Endodermal cell (in vitro differentiated cells): ENCODE results near the gene DAZAP2. TPM values are rescaled to one million over a fixed set of nuclear protein-coding genes. Genes with fewer than 3 reads are reported as not detected.

ENCODE experiments used
- DNase-seq: peaks from one replicate; pipeline ENCODE4 v3.0.0-alpha.2; 2017
- H3K27ac ChIP-seq: 2 replicates; pipeline ENCODE4 v1.5.1; 2013; ENCODE audit warnings: mild to moderate bottlenecking, low read depth, low read length, moderate library complexity
- H3K27me3 ChIP-seq: 2 replicates; pipeline ENCODE4 v1.6.1; 2013; ENCODE audit warnings: mild to moderate bottlenecking, low read length, moderate library complexity; ENCODE audit not compliant: insufficient read depth, control insufficient read depth, poor library complexity, severe bottlenecking
- H3K36me3 ChIP-seq: 2 replicates; pipeline ENCODE4 v1.7.0; 2013; ENCODE audit warnings: mild to moderate bottlenecking, low read length, moderate library complexity; ENCODE audit not compliant: control insufficient read depth, insufficient read depth
- H3K4me1 ChIP-seq: one replicate; pipeline ENCODE4 v1.7.0; 2013; ENCODE audit warnings: low read length; ENCODE audit not compliant: control insufficient read depth, insufficient read depth
- H3K4me3 ChIP-seq: 2 replicates; pipeline ENCODE4 v1.5.1; 2013; ENCODE audit warnings: mild to moderate bottlenecking, low read length, moderate library complexity
- H3K9ac ChIP-seq: 2 replicates; pipeline ENCODE4 v1.6.1; 2013; ENCODE audit warnings: mild to moderate bottlenecking, low read length, moderate library complexity; ENCODE audit not compliant: poor library complexity, severe bottlenecking; ENCODE audit errors: extremely low read depth
- H3K9me3 ChIP-seq: 2 replicates; pipeline ENCODE4 v1.6.1; 2013; ENCODE audit warnings: mild to moderate bottlenecking, low read length, moderate library complexity; ENCODE audit not compliant: control insufficient read depth
- H3K27ac Mint-ChIP-seq: 2 replicates; pipeline ENCODE4 v1.8.0; 2020; ENCODE audit warnings: mixed read lengths
- H3K27me3 Mint-ChIP-seq: 2 replicates; pipeline ENCODE4 v1.8.0; 2021; ENCODE audit warnings: mild to moderate bottlenecking, mixed read lengths; ENCODE audit not compliant: insufficient read depth
- H3K36me3 Mint-ChIP-seq: 2 replicates; pipeline ENCODE4 v1.8.0; 2020; ENCODE audit warnings: low read depth, mixed read lengths
- H3K4me1 Mint-ChIP-seq: 2 replicates; pipeline ENCODE4 v1.8.0; 2020; ENCODE audit warnings: mixed read lengths
- H3K4me3 Mint-ChIP-seq: 2 replicates; pipeline ENCODE4 v1.8.0; 2020; ENCODE audit warnings: mild to moderate bottlenecking, moderate library complexity, mixed read lengths
- H3K9me3 Mint-ChIP-seq: 2 replicates; pipeline ENCODE4 v1.8.0; 2020; ENCODE audit warnings: mild to moderate bottlenecking, mixed read lengths
- WGBS, 2 experiments: methylation state at CpG; one replicate each; pipeline versions ENCODE4 v1.1.5 to v1.1.7; 2013; ENCODE audit warnings: missing lambda C conversion rate in 2 of 2, mixed read lengths in 1 of 2; ENCODE audit not compliant: insufficient coverage in 1 of 2, insufficient read length in 1 of 2; 5-methylcytosine and 5-hydroxymethylcytosine counted together
- long read RNA-seq, 4 experiments: library from polyadenylated mRNA in 2 of 4; library from RNA in 1 of 4; library from capped mRNA in 1 of 4; stranded (forward) in 3 of 4; unstranded in 1 of 4; transcript quantifications; one replicate each; pipeline ENCODE4 v2.0.0, GENCODE V29; 2020 to 2021; ENCODE audit warnings: inconsistent platforms in 1 of 4
- polyA plus RNA-seq, 2 experiments: library from polyadenylated mRNA; stranded (reverse); fragments of 50-300 nt; gene quantifications; one replicate each; pipeline ENCODE4 v1.2.3, GENCODE V29; 2013
- total RNA-seq, 2 donors: library from RNA; stranded (reverse); fragmentation: NEBNext Ultra II Directional in 1 of 2; extraction: Animal tissue kit (Norgen Biotek cat#: 25700) in 1 of 2; gene quantifications; 2 replicates in 1 of 2; 3 replicates in 1 of 2; pipeline ENCODE4 v1.2.1, GENCODE V29; 2021
- TF ChIP-seq, protein P1 (sequence below): fragments of 200-600 bp; sonication (generic); conservative IDR thresholded peaks from 2 replicates; pipeline ENCODE4 v1.5.0; 2021; ENCODE audit warnings: antibody characterized with exemption, mild to moderate bottlenecking

Gene DAZAP2, protein sequence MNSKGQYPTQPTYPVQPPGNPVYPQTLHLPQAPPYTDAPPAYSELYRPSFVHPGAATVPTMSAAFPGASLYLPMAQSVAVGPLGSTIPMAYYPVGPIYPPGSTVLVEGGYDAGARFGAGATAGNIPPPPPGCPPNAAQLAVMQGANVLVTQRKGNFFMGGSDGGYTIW
- 10 to 100 TPM; 31.5 to 42.7 TPM for total RNA-seq
- 141 TPM for polyA plus RNA-seq (2013, experiment 1 of 2)
- polyA plus RNA-seq (2013, experiment 2 of 2): 131 TPM
- long read RNA-seq, experiment 1, transcript DAZAP2-201 (4 exons, 2,598 nt): major isoform, 7 of 26 reads
- long read RNA-seq, experiment 1, partial matches to known transcripts: 2 of 26 reads
- long read RNA-seq, experiment 1, other reads (novel, unspliced or antisense): 15 of 26 reads
- long read RNA-seq, experiment 2, transcript DAZAP2-201 (4 exons, 2,598 nt): major isoform, 75 of 117 reads
- long read RNA-seq, experiment 2, transcript DAZAP2-202 (4 exons, 1,117 nt): minor isoform, 6 of 117 reads
- long read RNA-seq, experiment 2, partial matches to known transcripts: 2 of 117 reads
- long read RNA-seq, experiment 2, other reads (novel, unspliced or antisense): 33 of 117 reads
- long read RNA-seq, experiment 3, transcript DAZAP2-201 (4 exons, 2,598 nt): major isoform, 42 of 63 reads
- long read RNA-seq, experiment 3, partial matches to known transcripts: 1 of 63 reads
- long read RNA-seq, experiment 3, other reads (novel, unspliced or antisense): 15 of 63 reads
- long read RNA-seq, experiment 4, transcript DAZAP2-201 (4 exons, 2,598 nt): major isoform, 97 of 120 reads
- long read RNA-seq, experiment 4, partial matches to known transcripts: 1 of 120 reads
- long read RNA-seq, experiment 4, other reads (novel, unspliced or antisense): 12 of 120 reads

DNA sequence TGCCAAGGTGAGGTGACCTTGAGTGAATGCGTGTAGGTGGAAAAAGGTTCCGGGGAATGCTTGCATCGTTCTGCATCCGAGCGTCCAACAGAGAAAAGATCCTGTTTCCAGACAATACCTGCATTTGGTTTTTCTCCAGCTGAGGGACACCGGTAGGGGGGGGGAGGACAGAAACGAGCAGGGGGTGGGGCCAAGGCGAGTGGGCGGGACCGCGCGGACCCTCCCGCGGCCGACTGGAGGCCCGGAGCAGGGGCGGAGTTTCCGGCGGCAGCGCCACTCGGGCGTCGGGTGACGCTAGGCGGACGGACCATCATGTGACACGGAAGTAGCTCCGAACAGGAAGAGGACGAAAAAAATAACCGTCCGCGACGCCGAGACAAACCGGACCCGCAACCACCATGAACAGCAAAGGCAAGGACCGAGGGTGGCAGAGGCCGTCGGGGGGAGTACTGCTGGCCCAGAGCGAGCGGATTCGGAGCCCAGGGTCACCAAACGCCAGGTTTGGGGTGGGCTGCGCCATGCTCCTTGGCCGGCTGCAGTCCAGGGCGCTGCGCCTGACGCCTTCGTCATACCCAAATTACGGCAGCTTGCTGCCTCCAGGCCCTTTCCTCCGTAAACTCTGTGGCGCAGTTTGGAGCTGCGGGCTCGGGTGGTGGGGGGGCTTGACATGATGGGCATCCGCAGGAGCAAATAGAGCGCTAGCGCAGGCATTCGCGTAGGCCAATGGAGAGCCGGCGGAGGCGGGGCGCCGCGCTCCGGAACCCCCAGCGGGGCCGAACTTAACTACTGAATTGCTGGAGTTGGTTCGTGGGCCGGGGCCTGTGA, at the start of gene DAZAP2:
DAZAP2 (plus strand) TSS at position 317 of the 825 bp plus-strand sequence; CDS start at position 399, 82 bp downstream.
- H3K27ac Mint-ChIP-seq: peak within 1 kb of the TSS; percentile 100
- TF ChIP-seq, protein P1, sequence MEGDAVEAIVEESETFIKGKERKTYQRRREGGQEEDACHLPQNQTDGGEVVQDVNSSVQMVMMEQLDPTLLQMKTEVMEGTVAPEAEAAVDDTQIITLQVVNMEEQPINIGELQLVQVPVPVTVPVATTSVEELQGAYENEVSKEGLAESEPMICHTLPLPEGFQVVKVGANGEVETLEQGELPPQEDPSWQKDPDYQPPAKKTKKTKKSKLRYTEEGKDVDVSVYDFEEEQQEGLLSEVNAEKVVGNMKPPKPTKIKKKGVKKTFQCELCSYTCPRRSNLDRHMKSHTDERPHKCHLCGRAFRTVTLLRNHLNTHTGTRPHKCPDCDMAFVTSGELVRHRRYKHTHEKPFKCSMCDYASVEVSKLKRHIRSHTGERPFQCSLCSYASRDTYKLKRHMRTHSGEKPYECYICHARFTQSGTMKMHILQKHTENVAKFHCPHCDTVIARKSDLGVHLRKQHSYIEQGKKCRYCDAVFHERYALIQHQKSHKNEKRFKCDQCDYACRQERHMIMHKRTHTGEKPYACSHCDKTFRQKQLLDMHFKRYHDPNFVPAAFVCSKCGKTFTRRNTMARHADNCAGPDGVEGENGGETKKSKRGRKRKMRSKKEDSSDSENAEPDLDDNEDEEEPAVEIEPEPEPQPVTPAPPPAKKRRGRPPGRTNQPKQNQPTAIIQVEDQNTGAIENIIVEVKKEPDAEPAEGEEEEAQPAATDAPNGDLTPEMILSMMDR: peak; percentile 41
- Histone ChIP-seq H3K9ac (peak within 1 kb of the TSS; percentile 100), H3K4me1 (no peaks in the 10 kb centered on the region), H3K27me3 (no peaks in the 10 kb centered on the region), H3K36me3 (peaks cover 34% of the 10 kb centered on the region), H3K27ac (peak within 1 kb of the TSS; percentile 98), H3K9me3 (no peaks in the 10 kb centered on the region), H3K4me3 (peak within 1 kb of the TSS; percentile 97)
- H3K36me3 Mint-ChIP-seq: peaks cover 31% of the 10 kb centered on the region
- no peaks in the 10 kb centered on the region for H3K9me3 Mint-ChIP-seq
- peak; percentile 99 for DNase-seq
- peak within 1 kb of the TSS; percentile 96 for H3K4me3 Mint-ChIP-seq
- no peaks in the 10 kb centered on the region for H3K27me3 Mint-ChIP-seq
- H3K4me1 Mint-ChIP-seq: peaks cover 18% of the 10 kb centered on the region
- WGBS, 2 experiments: 0% methylated on average over 29 to 70 of the region's 70 CpGs

DNA sequence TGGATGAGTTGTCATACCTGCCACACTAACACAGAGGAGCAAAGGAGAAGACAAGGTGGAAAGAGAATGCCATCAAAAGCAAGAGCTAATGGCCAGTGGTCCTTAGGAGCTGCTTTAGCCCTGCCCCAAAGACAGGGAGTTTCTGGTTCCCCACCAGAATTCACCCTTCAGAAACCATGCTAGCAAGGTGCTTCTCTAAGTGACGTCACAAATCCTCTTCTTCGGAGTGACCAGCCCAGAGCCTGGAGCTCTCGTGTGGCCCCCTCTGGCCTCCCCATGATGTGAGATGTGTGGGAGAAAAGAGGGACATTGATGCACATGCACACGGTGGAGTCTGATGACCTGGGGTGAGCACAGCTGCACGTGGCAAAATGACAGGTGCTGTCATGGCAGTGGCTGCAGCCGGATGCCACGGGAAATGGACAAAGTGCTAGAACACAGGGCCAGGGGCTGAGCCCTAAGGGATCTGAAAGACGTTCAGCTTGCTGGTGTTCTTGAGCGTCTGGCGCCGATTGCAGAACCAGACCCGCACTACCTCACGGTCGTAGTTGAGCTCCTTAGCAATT, 48.8 kb upstream of the DAZAP2 start:
- H3K4me3 Mint-ChIP-seq: no peak overlapping the region
- H3K27ac Mint-ChIP-seq: no peak overlapping the region
- 92 to 99% methylated on average over 7 to 14 of the region's 14 CpGs for WGBS, 2 experiments
- no peaks in the 10 kb centered on the region for H3K9me3 ChIP-seq
- H3K36me3 ChIP-seq: no peaks in the 10 kb centered on the region
- no peaks in the 10 kb centered on the region for H3K9me3 Mint-ChIP-seq
- peaks cover 7% of the 10 kb centered on the region for H3K36me3 Mint-ChIP-seq
- H3K4me3 ChIP-seq: no peak overlapping the region
- H3K4me1 ChIP-seq: no peaks in the 10 kb centered on the region
- H3K27me3 Mint-ChIP-seq: no peaks in the 10 kb centered on the region
- no peak for DNase-seq
- no peaks in the 10 kb centered on the region for H3K27me3 ChIP-seq
- TF ChIP-seq, protein P1: no peak
- peaks cover 6% of the 10 kb centered on the region for H3K4me1 Mint-ChIP-seq
- H3K27ac ChIP-seq: no peak overlapping the region
- no peak overlapping the region for H3K9ac ChIP-seq

DNA sequence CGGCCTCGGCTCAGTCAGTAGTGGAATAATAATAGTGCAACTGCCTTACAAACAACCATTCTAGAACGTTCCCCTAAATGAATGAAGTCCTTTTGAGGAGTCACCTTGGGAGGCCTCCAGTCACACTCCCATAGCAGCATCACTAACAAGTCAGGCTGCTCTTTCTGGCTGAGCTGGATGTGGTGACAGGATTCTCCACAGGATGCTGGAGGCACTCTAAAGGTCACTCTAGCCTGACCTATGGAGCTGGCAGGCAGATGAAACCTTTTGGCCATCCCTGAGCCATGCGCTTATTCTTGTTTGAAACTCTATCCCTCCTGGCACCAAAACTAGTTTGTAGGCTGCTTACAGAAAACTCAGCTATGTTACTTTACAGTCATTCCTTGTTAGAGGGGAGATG, 47.8 kb upstream of the DAZAP2 start:
- Mint-ChIP-seq H3K27ac (no peak overlapping the region), H3K36me3 (peaks cover 7% of the 10 kb centered on the region), H3K27me3 (no peaks in the 10 kb centered on the region), H3K9me3 (no peaks in the 10 kb centered on the region), H3K4me3 (no peak overlapping the region), H3K4me1 (peaks cover 6% of the 10 kb centered on the region)
- TF ChIP-seq, protein P1: no peak
- no peak overlapping the region for H3K9ac ChIP-seq
- H3K27me3 ChIP-seq: no peaks in the 10 kb centered on the region
- DNase-seq: no peak
- H3K36me3 ChIP-seq: no peaks in the 10 kb centered on the region
- no peak overlapping the region for H3K27ac ChIP-seq
- H3K4me3 ChIP-seq: no peak overlapping the region
- WGBS, 2 experiments: 91 to 92% methylated on average over 2 to 4 of the region's 4 CpGs
- H3K9me3 ChIP-seq: no peaks in the 10 kb centered on the region
- H3K4me1 ChIP-seq: no peaks in the 10 kb centered on the region
